HCEC 1CT (cell line): ENCODE data around the gene ZNF469.
"Not testable (repeated sequence)": the region's sequence is repeated elsewhere in the genome, so short reads cannot be mapped to it uniquely, and the experiment has no call there.

Experiments
- DNase-seq: peaks from one replicate; pipeline ENCODE4 v3.0.0-alpha.2; 2017

The ZNF469 gene

GRCh38 chr16:88393034-88393433 lies 10.3 kb downstream of the ZNF469 start:
- DNase-seq, result no peak

GRCh38 chr16:88393571-88393970 lies 10.8 kb downstream of the ZNF469 start:
- DNase-seq, result no peak

- DNase-seq, result no peak
Observed at GRCh38 chr16:88394426-88394825, 11.7 kb downstream of the ZNF469 start.

GRCh38 chr16:88395669-88396584 lies 13.2 kb downstream of the ZNF469 start:
- DNase-seq, result no peak

GRCh38 chr16:88398170-88398873 lies 15.6 kb downstream of the ZNF469 start:
- no peak for DNase-seq

GRCh38 chr16:88398874-88399178 lies 16.1 kb downstream of the ZNF469 start:
- DNase-seq, result no peak

- no peak for DNase-seq
Observed at GRCh38 chr16:88400186-88400585, 17.4 kb downstream of the ZNF469 start.

GRCh38 chr16:88401604-88402246 lies 19.0 kb downstream of the ZNF469 start:
- DNase-seq, result no peak

GRCh38 chr16:88402551-88403240 lies 19.9 kb downstream of the ZNF469 start:
- no peak for DNase-seq

GRCh38 chr16:88403794-88404581 lies 21.2 kb downstream of the ZNF469 start:
- DNase-seq, result no peak

- no peak for DNase-seq
Observed at GRCh38 chr16:88404769-88405168, 22.0 kb downstream of the ZNF469 start.

GRCh38 chr16:88405216-88406060 lies 22.7 kb downstream of the ZNF469 start:
- DNase-seq, result no peak

GRCh38 chr16:88406096-88407041 lies 23.6 kb downstream of the ZNF469 start:
- DNase-seq, result no peak

- DNase-seq, result no peak
Observed at GRCh38 chr16:88407042-88407420, 24.3 kb downstream of the ZNF469 start.

- no peak for DNase-seq
Observed at GRCh38 chr16:88407807-88408206, 25.0 kb downstream of the ZNF469 start.

GRCh38 chr16:88408561-88409142 lies 25.9 kb downstream of the ZNF469 start:
- no peak for DNase-seq

GRCh38 chr16:88409296-88410065 lies 26.7 kb downstream of the ZNF469 start:
- DNase-seq, result no peak

GRCh38 chr16:88410297-88410968 lies 27.7 kb downstream of the ZNF469 start:
- DNase-seq, result not testable (repeated sequence)
